NCI-H82 (cell line): ENCODE data around the gene CCDC39.

ENCODE experiments used
- DNase-seq: peaks from one replicate; lab custom pipeline; 2025; lab: John Stamatoyannopoulos, UW

Gene CCDC39

DNA sequence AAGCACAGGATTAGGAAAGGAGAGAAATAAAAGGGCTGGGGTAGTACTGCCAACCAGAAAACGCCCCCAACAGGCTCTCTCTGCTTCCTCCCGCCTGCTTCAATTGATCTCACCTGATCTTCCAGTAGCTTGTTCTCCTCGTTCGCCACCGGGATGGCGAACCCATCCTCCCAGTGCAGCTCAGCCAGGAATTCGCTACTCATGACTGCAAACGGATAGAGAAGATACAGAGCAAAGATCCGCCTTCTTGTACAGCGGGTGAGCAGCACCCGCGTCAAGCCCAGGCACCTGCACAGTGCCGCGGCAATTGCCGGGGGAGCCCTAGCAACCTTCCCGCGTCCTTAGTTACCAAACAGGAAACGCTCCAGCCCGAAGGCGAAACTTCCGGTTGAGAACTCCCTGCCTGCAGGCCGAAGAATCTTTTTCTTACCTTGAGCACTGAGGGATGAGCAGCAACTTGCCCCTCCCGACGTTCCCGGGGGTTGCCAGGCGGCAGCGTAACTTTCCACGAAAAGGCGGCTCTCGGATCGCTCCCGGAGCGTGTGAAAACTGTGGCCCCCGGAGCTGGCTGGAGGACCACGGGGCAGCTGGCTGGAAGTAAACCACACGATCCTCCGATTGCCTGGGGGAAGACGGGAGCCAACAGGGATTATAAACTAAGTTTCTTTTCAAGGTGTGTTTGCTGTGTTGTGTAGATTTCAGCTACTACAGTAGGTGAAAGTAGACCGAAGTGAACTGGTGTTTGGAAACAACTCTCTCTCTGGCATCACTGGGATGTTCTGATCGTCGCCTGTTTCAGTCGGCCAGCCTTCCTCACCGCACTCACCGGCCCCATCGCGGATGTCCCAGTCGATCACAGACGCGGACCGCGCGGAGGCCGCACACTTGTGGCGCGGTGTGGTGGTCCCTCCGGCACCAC is at the start of gene CCDC39:
TSS of gene CCDC39 (minus strand) at position 312 of the 919 bp plus-strand sequence. CDS start at position 203, 109 bp downstream.
- DNase-seq, result peak; percentile 94

DNA sequence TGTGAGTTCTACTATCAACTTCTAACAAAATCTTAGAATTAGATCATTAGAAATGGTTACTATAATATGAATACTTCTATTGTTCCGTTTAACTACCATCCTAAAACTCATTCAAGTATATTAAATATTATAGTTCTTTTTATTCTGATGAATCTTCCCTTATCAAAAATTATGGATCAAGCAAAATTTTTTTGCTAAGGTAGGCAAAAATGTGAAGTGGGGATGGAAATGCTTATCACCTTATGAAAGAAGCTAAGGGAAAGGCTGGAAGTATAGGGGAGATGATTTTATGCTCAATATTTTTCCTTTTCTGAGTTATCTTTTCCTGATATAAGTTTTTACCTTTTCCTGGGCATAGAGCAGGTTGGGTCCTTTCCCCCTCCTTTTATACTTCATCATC is 40.7 kb upstream of the CCDC39 start:
- DNase-seq, result no peak

DNA sequence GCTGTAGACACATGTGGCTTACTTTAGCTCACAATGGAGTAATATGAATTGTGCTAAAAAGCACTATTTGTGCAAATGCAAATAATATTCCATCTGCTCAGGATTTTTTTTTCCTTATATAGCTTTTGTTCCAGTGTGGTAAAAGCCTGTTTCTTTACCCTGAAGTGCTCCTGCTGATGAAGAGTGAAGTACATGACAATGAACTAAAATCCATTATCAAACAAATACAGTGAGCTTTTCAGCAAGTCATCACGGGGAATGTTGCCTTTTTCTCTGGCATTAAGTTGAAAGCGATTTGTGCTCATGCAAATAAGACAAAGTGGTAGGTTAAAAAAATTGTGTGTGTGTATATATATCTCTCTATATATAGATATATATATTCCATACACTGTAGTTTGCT is 28.6 kb upstream of the CCDC39 start:
- no peak for DNase-seq

DNA sequence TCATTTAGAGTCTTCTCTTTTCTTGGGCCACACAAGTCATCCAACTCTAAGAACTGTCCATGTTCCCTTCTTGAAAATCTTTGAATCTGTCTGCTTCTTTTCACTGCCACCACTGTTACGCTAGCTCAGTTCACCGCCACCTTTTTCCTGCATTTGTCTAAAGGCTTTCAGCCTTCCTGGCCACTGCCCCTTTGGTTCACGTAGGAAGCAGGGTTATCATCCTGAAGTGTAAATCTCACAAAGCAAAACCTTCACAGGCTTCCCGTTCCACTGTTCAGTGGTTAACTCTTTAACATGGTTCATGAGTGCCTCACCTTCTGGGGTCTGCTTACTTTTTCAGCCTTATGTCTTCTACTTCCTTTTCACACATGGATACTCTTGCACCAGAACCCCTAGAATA is 26.3 kb upstream of the CCDC39 start:
- DNase-seq, result no peak

DNA sequence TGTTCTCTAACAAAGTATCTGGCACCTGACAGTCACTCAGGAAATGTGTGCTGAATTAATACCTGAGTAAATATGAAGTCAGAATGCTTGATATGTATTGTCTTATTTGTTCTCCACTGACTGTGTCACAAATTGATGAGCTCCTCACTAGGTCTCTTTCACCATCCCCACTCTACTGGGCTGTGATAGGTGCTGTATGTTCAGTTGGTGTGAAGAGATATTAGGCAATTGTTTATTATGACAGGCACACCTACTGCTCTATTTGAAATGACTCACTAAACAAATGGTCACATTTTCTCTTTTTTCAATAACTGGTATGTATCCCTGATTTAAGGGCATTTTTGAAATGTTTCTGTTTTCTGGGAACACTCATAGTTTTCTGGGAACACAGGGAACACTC is 25.2 kb upstream of the CCDC39 start:
- DNase-seq, result no peak

DNA sequence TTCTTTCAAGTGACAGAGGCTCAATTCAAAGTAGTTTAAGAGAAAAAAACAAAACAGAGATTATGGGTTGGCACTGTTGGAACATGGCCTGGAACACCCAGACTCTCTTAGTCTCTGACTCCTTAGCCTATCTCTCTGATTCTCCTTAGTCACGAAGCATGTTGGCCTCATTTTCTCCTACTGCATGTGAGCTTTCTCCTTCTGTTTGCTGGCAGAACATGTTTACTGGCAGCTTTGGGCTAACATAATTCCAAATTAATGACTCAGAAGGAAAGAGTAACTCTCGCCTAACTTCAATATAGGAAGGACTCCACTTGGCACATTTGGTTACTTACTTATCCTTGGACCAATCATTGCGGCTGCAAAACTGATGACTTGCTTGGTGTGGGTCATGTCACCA is 21.7 kb upstream of the CCDC39 start:
- no peak for DNase-seq

DNA sequence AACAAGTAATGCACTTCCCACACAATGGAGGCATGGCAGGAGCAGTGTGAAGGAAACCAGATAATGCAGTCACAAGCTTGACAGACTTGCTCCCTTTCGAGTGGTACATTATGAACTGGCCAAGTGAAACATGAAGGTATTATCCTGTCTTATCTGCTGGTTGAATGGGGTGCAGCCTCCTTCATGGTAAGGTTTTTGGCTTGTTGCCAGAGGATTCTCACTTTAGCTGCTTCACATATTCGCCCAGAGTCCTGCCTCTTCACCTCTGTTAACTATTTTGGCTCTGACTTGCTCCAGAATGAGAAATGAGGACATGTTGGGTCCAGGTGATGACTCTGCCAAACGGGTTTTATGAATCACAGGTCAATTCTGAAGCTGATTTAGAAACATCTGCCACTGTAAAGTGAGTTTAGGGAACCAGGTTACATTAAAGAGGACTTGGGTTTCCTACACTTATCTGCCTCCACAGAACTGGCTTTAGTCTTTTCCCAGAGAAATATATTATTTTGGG is 19.5 kb upstream of the CCDC39 start:
- DNase-seq, result peak; percentile 77

DNA sequence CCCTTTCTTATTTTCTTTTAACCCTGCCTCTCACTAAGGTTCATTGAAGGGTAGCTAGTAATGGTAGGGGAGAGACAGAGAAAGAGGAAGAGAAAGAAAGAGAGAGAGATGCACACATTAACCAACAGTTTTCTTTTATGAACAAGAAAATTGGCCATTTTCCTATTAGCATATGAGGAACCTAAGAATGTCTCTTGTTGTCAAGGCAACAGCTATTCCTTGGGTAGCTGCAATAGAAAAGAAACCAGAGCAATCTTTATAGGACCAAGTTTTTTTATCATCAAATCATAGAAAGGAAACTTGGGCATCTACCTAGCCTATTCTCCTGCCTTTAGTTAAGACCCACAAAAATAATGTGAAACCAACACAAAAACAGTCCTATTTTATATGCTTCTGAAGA is 15.0 kb upstream of the CCDC39 start:
- DNase-seq, result no peak

DNA sequence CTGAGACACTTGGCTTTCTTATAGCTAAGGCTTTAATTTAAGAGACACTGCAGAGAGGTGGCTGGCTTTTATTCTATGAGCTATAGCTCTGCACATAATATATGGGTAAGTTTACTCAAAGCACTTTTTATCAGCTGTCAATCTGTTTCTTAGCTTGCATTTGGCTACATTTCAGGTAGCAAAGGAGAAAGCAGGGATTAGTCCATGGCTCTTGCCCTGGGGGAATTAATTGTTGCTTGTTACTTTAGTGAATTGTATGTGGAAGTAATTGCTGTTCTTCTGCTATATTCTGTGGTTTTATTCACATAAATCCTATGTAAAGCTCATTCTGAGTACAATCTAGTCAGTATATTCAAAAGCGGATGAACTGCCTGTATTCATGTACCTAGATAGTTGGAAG is 14.4 kb upstream of the CCDC39 start:
- peak; percentile 20 for DNase-seq

DNA sequence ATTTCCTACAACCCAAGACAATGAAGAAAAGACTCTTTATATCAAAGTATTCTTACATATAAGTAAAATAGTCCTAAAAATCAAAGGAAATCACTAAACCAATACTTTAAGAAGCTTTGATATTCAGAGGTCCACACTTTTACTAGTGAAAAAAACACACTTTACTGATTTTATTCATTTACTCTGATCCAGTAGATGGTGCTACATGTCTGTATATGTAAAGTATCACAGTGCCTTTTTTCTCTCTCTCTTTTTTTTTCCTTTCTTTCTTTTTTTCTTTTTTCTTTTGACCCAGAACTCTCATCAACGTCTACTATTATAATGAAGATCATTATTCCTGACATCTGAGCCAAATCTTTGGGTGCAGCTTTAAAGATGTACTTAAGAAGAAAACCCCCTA is 10.8 kb upstream of the CCDC39 start:
- DNase-seq, result peak; percentile 46

DNA sequence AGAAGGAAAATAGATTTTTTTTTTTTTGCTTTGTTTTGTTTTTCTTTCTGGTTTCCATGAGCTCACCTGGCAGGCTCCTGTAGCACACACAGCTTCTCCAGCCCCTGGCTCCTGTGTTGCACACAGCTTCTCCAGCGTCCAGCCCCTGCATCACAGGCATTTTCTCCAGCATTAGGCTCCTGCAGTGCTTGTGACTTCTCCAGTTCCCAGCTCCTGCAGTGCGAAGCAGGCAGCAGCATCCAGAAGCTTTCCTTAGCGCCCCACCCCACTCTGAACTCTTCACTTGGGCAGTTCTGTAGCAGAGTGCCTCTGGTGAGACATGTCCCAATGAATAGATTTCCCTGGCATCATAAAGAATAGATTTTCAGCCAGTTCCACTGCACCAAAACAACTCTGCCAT is 5.5 kb upstream of the CCDC39 start:
- DNase-seq, result peak; percentile 13

DNA sequence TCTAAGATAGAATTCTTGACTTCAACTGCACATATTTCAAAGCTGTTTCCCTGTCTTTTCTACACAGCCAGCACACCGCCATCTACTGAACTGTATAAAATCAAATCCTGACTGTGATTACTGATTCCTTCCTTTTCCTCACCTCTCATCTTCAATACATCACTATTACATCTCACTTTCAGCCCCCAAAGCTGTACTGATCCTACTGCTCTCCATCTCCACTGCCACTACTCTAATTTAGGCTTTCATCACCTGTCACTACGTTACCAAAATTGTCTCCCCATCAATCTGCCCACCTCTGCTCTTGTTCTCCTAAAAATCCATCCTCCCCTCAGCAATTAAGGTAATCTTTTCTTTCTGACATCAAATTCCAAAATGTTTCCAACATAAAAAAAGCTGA is 4.5 kb upstream of the CCDC39 start:
- no peak for DNase-seq

DNA sequence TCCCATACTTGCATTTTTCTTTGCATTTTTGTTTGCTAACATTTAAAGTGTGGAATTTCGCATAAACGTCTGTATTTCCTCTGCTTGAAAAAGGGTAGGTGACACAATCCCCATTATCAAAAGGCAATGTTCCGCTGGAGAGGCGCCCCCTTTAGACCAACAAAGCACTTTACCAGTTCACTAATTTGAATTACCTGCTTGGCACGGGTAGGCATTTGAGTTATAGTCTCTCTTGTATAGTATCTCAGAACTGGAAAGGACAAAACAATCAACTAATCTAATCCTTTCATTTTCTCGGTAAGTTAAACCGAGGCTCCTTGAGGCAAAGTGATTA is 775 bp upstream of the CCDC39 start:
- DNase-seq, result peak; percentile 86

DNA sequence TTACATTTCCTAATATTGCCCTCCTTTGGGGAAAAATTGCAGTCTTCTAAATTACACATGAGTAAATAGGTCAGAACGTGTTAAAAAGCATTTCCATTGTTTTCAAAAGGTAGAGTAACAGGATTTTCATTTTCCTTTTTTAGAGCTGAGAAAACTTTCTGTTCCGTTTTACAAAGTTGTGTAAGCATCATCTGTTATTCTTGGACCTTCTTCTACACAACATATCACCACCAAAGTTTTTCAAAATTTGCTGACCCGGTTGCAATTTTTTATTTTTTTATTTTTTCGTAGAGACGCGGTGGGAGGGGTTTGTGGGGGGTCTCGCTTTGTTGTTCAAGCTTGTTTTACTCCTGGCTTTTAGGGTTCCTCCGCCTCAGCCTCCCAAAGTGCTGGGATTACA is 1.1 kb downstream of the CCDC39 start:
- no peak for DNase-seq

DNA sequence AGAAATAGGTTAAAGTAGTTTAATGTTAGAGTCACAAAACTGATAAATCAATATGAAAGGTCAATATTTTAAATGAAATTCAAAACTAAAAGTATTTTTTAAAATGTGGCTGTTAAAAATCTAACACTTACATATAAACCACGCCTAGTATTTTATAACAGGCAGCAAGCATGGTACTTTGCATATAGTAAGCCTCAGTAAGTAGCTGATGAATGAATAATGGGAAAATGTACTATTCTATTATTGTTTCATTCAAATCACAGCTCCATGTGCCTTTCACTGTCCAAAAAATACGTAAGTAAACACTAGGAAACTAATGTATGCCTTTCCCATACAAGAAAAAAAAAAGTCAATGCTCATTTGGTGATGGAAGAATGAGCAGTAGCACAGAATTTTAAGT is 17.8 kb downstream of the CCDC39 start:
- no peak for DNase-seq

DNA sequence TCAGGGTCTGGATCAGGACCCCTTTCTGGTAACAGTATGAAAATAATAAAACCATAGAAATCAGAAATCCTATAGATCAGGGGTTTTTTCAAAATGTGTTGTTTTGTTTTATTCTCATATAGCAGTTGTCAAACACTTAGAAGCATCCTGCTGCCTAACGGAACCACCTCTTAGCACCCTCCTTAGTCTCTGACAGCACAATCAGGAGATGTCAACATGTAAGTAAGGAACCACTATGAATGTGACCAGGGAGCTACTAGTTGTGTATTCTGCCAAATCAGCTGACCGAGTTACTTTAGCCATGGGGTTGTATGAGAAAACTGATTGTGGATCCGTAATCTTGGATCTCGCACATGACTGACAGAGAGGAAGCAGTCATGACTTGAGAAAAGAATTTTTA is 22.2 kb downstream of the CCDC39 start:
- DNase-seq, result no peak

DNA sequence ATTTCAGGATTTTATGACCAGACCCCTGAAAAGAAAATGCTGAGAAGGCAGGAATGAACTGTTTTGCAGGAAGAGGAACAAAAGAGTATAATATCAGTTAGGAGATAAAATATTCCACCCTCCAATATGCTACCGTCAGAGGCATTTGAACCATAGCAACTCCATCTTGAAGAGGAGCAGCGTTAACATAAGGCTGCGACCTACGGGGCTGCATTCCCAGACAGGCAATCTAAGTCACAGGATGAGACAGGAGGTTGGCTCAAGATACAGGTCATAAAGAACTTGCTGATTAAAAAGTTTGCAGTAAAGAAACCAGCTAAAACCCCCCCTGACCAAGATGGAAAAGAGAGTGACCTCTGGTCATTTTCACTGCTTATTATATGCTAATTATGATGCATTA is 22.9 kb downstream of the CCDC39 start:
- no peak for DNase-seq

DNA sequence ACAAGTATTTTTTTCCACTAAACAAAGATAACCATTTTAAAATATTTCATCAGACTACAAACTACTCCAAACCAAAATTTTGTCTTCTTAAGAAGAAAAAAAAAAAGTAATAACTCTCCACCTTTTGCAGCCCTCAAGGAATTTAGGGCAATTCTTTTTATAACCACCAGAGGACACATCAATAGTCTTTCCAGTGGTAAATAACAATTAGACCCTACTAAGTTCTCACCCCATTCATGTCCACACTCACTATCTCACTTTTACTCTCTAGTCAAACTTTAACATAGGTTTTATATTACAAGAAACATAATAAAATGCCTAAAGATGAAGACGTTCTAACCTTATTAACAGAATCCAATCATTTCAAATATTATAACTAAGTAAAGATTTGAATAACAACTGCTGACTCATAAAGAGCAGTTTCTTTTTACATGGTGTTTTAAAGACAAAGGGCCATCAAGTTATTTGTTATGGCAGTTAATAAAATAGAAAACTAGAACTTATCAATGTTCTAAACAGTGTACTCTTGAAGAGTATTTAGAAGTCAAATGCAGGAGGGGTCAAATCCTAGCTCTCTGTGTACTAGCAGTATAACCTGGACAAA is 33.0 kb downstream of the CCDC39 start:
- peak; percentile 27 for DNase-seq

DNA sequence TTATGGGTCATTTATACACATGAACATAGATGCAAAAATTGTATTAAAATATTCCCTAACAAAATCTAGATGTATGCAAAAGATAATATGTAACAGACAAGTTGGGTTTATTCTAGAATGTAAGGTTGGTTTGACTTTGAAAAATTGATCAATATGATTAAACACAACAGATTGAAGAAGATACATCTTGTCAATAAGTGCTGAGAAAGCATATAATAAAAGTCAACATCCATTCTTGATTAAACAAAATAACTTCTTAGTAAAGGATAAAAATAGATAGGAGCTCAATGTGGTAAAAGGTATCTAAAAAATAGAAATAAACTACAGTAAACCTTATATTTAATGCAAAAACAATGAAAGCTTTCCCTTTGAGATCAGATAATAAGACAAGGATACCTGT is 38.3 kb downstream of the CCDC39 start:
- no peak for DNase-seq

DNA sequence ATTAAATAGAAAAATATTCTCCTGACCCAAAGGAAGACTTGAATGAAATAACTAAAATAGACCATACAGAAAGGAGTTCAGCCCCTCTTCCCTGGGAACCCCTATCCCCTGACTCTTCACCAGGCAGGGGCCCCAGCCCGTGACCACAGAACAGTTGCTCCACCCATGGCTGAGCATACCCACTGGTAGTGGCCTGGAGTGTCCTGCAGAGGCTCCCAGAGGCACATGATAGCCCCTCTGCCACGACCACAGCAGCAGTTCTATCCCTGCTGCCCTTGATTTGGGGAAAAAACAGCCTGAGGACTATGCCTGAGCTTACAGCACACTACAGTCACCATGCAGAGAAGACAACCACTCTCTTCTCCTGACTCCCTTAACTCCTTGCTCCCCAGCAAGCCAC is 45.6 kb downstream of the CCDC39 start:
- peak; percentile 44 for DNase-seq

DNA sequence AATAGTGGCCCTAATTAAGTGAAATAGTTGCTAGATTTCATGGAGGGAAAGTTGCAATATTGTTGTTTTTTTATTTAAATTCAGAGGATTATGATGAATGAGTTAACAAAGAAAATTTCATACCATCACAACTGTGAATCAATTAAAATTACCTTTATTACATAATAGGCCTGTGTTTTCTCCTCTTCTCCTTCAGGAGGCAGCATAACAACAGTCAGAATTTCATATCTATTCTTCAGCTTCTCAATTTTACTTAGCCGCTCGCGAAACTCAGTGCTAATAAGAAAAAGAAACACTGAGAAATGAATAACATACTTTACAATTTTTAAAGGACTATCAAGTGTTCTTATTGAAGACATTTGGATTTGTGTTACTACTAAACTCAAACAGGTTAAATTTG is 48.0 kb downstream of the CCDC39 start:
- no peak for DNase-seq

DNA sequence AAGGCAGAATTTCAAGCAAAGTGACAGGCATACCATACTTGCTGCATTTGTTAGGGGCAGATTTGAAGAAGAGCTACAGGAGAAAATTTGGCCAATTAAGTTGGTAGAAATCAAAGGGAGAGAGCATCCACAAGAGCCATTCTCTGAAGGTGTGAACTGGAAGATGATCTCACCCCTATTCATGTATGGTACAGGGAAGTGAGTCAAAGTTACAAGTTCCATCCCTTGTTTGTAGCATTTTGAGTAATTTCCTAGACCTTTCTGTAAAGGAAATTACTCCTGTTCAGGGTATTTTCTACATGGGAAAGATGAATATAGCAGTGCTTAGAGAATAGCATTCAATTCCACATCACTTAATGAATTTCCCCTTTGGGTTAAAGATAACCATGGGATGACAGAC is 48.9 kb downstream of the CCDC39 start:
- no peak for DNase-seq

DNA sequence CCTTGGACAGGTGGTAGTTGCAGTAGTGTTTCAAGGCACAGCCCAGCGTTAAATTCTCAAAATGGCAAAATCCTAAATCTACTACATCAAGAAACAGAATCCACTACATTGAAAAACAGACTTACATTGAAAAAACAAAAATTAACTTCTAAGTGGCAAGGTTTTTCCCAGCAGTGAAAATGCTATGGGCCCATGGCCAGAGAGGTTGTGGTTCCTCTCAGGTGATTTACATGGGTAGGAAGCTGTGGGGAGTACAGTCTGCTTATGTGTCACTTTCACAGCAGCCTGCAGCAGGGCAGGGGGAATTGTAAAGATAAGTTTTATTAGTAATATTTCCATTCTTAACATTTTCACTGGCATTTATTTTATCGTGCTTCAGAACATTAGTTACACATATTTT is 52.4 kb downstream of the CCDC39 start:
- DNase-seq, result no peak

DNA sequence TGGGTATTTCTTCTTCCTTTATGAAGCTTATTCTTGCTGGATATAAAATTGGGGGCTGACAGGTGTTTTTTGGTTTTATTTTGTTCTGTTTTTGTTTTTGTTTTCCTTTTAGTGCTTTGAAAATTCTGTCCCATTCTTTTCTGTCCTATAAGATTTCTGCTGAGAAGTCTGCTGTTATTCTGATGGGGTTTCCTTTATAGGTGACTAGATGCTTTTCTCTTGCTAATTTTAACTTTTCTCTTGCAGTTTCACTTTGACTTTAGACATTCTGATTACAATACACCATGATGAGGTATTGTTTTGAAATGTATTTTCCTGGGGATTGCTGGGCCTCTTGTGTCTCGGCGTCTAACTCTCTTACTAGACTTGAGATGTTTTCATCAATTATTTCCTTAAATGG is 54.6 kb downstream of the CCDC39 start:
- DNase-seq, result no peak
